ENCODE measurements around the gene FREY1.
"Not testable (repeated sequence)": the region's sequence is repeated elsewhere in the genome, so short reads cannot be mapped to it uniquely, and the experiment has no call there.

GRCh38 chr11:45905576-45905975 lies 1.5 kb downstream of the FREY1 start:
- TF ChIP-seq CTCF, POLR2A, POLR2AphosphoS5 (IDR thresholded peaks at IDR 0.05): not testable (repeated sequence)
